HEK293 (cell line): ENCODE results near the gene CA10.

Experiments
- CTCF ChIA-PET: fragments of 350-600 bp; formaldehyde crosslinking; extraction: SDS; loops from one replicate; lab custom pipeline; 2021; ENCODE audit warnings: antibody characterized with exemption; lab: Yijun Ruan, JAX
- POLR2A ChIA-PET: fragments of 300-600 bp; formaldehyde crosslinking; extraction: SDS; loops from one replicate; lab custom pipeline; 2020; ENCODE audit warnings: antibody characterized with exemption, inconsistent platforms; lab: Yijun Ruan, JAX
- H3K27ac ChIP-seq: fragments of 200-500 bp; sonication (Bioruptor generic); 2 replicates; pipeline ENCODE4 v1.5.1; 2014; ENCODE audit warnings: low read depth, low read length, control low read depth, inconsistent platforms; ENCODE audit errors: extremely low read depth
- H3K36me3 ChIP-seq, 2 experiments: fragments of 200-500 bp in 1 of 2; sonication (Bioruptor generic) in 1 of 2; 1 replicate in 1 of 2; 2 replicates in 1 of 2; pipeline ENCODE4 v1.5.1; 2014 to 2017; ENCODE audit warnings: inconsistent platforms in 2 of 2, low read length in 2 of 2; ENCODE audit not compliant: control insufficient read depth in 2 of 2, insufficient read depth in 1 of 2
- H3K4me1 ChIP-seq: fragments of 200-500 bp; sonication (Bioruptor generic); 2 replicates; pipeline ENCODE4 v1.5.1; 2014; ENCODE audit warnings: mild to moderate bottlenecking, low read length, inconsistent platforms; ENCODE audit not compliant: control insufficient read depth, insufficient read depth
- H3K4me3 ChIP-seq: 2 replicates; pipeline ENCODE4 v1.5.1; 2011; ENCODE audit warnings: low read depth, mild to moderate bottlenecking, control low read depth, low read length, moderate library complexity
- H3K9me3 ChIP-seq: fragments of 200-500 bp; sonication (Bioruptor generic); 2 replicates; pipeline ENCODE4 v1.5.1; 2014; ENCODE audit warnings: low read depth, low read length, inconsistent platforms; ENCODE audit not compliant: control insufficient read depth, insufficient read depth
- HOXA7 ChIP-seq: sonication (generic); formaldehyde crosslinking; IDR thresholded peaks from 2 replicates; pipeline ENCODE4 v1.8.1; 2022; ENCODE audit warnings: missing genetic modification reagents, borderline replicate concordance
- INSM2 ChIP-seq: fragments of 450-650 bp; formaldehyde crosslinking; IDR thresholded peaks from 2 replicates; pipeline ENCODE4 v1.5.1; 2016; ENCODE audit warnings: missing biosample characterization, missing genetic modification characterization
- KLF9 ChIP-seq: fragments of 450-650 bp; formaldehyde crosslinking; IDR thresholded peaks from 2 replicates; pipeline ENCODE4 v1.5.1; 2016; ENCODE audit warnings: missing biosample characterization, missing genetic modification characterization, low read depth
- MYNN ChIP-seq: fragments of 450-650 bp; formaldehyde crosslinking; IDR thresholded peaks from 2 replicates; pipeline ENCODE4 v1.5.1; 2016; ENCODE audit warnings: missing biosample characterization, missing genetic modification characterization, borderline replicate concordance
- MZF1 ChIP-seq: fragments of 450-650 bp; formaldehyde crosslinking; IDR thresholded peaks from 2 replicates; pipeline ENCODE4 v1.5.1; 2017; ENCODE audit warnings: missing biosample characterization, missing genetic modification characterization, borderline replicate concordance
- PRDM2 ChIP-seq: fragments of 450-650 bp; formaldehyde crosslinking; IDR thresholded peaks from 2 replicates; pipeline ENCODE4 v1.5.1; 2016; ENCODE audit warnings: missing biosample characterization, missing genetic modification characterization, borderline replicate concordance
- TCF7L2 ChIP-seq: IDR thresholded peaks from 2 replicates; pipeline ENCODE4 v1.6.1; 2011; ENCODE audit warnings: low read depth, mild to moderate bottlenecking, inconsistent platforms, low read length, moderate library complexity, borderline replicate concordance
- TRIM28 ChIP-seq: IDR thresholded peaks from 2 replicates; pipeline ENCODE4 v1.6.1; 2011; ENCODE audit warnings: low read length, control low read depth, borderline replicate concordance
- ZBTB17 ChIP-seq: fragments of 450-650 bp; formaldehyde crosslinking; IDR thresholded peaks from 2 replicates; pipeline ENCODE4 v1.5.1; 2016; ENCODE audit warnings: missing biosample characterization, missing genetic modification characterization
- ZNF155 ChIP-seq: fragments of 450-650 bp; formaldehyde crosslinking; IDR thresholded peaks from 2 replicates; pipeline ENCODE4 v1.5.1; 2016; ENCODE audit warnings: missing biosample characterization, missing genetic modification characterization
- ZNF2 ChIP-seq: fragments of 450-650 bp; formaldehyde crosslinking; IDR thresholded peaks from 2 replicates; pipeline ENCODE4 v1.5.1; 2016; ENCODE audit warnings: missing biosample characterization, missing genetic modification characterization
- ZNF214 ChIP-seq: fragments of 450-650 bp; formaldehyde crosslinking; IDR thresholded peaks from 2 replicates; pipeline ENCODE4 v1.5.1; 2017; ENCODE audit warnings: missing biosample characterization, mild to moderate bottlenecking, missing genetic modification characterization, borderline replicate concordance
- ZNF221 ChIP-seq: fragments of 450-650 bp; formaldehyde crosslinking; IDR thresholded peaks from 2 replicates; pipeline ENCODE4 v1.5.1; 2017; ENCODE audit warnings: missing biosample characterization, missing genetic modification characterization, borderline replicate concordance
- ZNF416 ChIP-seq: fragments of 450-650 bp; formaldehyde crosslinking; IDR thresholded peaks from 2 replicates; pipeline ENCODE4 v1.5.1; 2016; ENCODE audit warnings: missing biosample characterization, missing genetic modification characterization
- ZNF548 ChIP-seq: fragments of 450-650 bp; formaldehyde crosslinking; IDR thresholded peaks from 2 replicates; pipeline ENCODE4 v1.5.1; 2016; ENCODE audit warnings: missing biosample characterization, missing genetic modification characterization
- ZNF571 ChIP-seq: fragments of 450-650 bp; formaldehyde crosslinking; IDR thresholded peaks from 2 replicates; pipeline ENCODE4 v1.5.0; 2017; ENCODE audit warnings: missing biosample characterization, missing genetic modification characterization
- ZNF585B ChIP-seq: fragments of 450-650 bp; formaldehyde crosslinking; IDR thresholded peaks from 2 replicates; pipeline ENCODE4 v1.5.1; 2016; ENCODE audit warnings: missing biosample characterization, missing genetic modification characterization
- ZNF596 ChIP-seq: fragments of 450-650 bp; IDR thresholded peaks from 2 replicates; pipeline ENCODE4 v1.5.0; 2018; ENCODE audit warnings: missing biosample characterization, mild to moderate bottlenecking, missing genetic modification characterization, moderate library complexity
- ZNF623 ChIP-seq: fragments of 450-650 bp; formaldehyde crosslinking; IDR thresholded peaks from 2 replicates; pipeline ENCODE4 v1.5.1; 2016; ENCODE audit warnings: missing biosample characterization, missing genetic modification characterization
- ZNF664 ChIP-seq: fragments of 450-650 bp; formaldehyde crosslinking; IDR thresholded peaks from 2 replicates; pipeline ENCODE4 v1.5.1; 2016; ENCODE audit warnings: missing biosample characterization, missing genetic modification characterization
- ZNF785 ChIP-seq: fragments of 450-650 bp; formaldehyde crosslinking; IDR thresholded peaks from 2 replicates; pipeline ENCODE4 v1.5.1; 2016; ENCODE audit warnings: missing biosample characterization, missing genetic modification characterization
- TF ChIP-seq, protein P1 (sequence below): fragments of 450-650 bp; formaldehyde crosslinking; IDR thresholded peaks from 2 replicates; pipeline ENCODE4 v1.5.1; 2016; ENCODE audit warnings: missing biosample characterization, missing genetic modification characterization
- TF ChIP-seq, protein P2 (sequence below): fragments of 450-650 bp; formaldehyde crosslinking; IDR thresholded peaks from 2 replicates; pipeline ENCODE4 v1.5.1; 2016; ENCODE audit warnings: missing biosample characterization, missing genetic modification characterization

CA10 gene

GRCh38 chr17:52084176-52084575 lies 74.3 kb downstream of the CA10 start:
- no peaks in the 10 kb centered on the region for H3K9me3 ChIP-seq
- ChIA-PET POLR2A (no interaction called here), CTCF (interaction anchor here (2.6 kb wide), 1 partner anchor 22 kb away, joined by 10 read pairs; no protein-coding TSS in a partner anchor)
- H3K4me3 ChIP-seq = no peak overlapping the region
- H3K27ac ChIP-seq = no peak overlapping the region
- no peak for TF ChIP-seq ZNF548 (tag by site-specific recombination)
- TF ChIP-seq ZNF785 = no peak
- no peak for TF ChIP-seq ZNF596 (tag by site-specific recombination)
- no peak for TF ChIP-seq MZF1 (tag by site-specific recombination)
- no peak for TF ChIP-seq ZNF416
- TF ChIP-seq ZNF623 = no peak
- no peak for TF ChIP-seq INSM2 (tag by site-specific recombination)
- no peak for TF ChIP-seq HOXA7 (CRISPR knock-in tag)
- TF ChIP-seq, protein P1, sequence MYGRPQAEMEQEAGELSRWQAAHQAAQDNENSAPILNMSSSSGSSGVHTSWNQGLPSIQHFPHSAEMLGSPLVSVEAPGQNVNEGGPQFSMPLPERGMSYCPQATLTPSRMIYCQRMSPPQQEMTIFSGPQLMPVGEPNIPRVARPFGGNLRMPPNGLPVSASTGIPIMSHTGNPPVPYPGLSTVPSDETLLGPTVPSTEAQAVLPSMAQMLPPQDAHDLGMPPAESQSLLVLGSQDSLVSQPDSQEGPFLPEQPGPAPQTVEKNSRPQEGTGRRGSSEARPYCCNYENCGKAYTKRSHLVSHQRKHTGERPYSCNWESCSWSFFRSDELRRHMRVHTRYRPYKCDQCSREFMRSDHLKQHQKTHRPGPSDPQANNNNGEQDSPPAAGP (tag by site-specific recombination) = no peak
- TF ChIP-seq ZNF155 = no peak
- TF ChIP-seq ZNF664 (tag by site-specific recombination) = no peak
- TF ChIP-seq KLF9 (tag by site-specific recombination) = no peak
- TF ChIP-seq TRIM28 = no peak
- no peak for TF ChIP-seq ZBTB17 (tag by site-specific recombination)
- TF ChIP-seq ZNF214 (tag by site-specific recombination) = no peak
- no peaks in the 10 kb centered on the region for H3K36me3 ChIP-seq
- H3K4me1 ChIP-seq = no peaks in the 10 kb centered on the region

DNA sequence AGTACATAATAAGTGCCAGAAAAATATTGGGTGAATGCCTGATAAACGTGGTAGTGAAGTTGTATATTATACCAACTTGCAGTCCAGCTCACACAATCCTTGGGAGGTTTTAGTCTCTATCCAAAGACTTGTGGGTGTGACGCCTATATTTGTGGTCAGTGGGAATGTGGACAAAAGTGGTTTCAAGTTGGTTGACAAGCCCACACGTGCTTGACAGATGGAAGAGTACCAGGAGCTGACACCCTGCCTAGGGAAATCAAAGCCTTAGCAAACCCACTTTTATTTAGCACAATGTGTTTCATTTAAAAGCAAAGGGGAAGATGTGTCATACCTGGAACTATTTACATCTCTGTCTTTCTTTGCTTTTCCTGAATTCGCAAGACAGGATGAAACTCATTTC lies 79.0 kb downstream of the CA10 start:
- ChIA-PET POLR2A (no interaction called here), CTCF (interaction anchor here (0.6 kb wide), 1 partner anchor 12 kb away, joined by 3 read pairs; no protein-coding TSS in a partner anchor)
- Histone ChIP-seq H3K36me3 (no peaks in the 10 kb centered on the region), H3K4me1 (no peaks in the 10 kb centered on the region), H3K4me3 (no peak overlapping the region), H3K9me3 (no peaks in the 10 kb centered on the region), H3K27ac (no peak overlapping the region)
- TF ChIP-seq, protein P2, sequence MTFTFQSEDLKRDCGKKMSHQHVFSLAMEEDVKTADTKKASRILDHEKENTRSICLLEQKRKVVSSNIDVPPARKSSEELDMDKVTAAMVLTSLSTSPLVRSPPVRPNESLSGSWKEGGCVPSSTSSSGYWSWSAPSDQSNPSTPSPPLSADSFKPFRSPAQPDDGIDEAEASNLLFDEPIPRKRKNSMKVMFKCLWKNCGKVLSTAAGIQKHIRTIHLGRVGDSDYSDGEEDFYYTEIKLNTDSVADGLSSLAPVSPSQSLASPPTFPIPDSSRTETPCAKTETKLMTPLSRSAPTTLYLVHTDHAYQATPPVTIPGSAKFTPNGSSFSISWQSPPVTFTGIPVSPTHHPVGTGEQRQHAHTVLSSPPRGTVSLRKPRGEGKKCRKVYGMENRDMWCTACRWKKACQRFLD (tag by site-specific recombination) = no peak

DNA sequence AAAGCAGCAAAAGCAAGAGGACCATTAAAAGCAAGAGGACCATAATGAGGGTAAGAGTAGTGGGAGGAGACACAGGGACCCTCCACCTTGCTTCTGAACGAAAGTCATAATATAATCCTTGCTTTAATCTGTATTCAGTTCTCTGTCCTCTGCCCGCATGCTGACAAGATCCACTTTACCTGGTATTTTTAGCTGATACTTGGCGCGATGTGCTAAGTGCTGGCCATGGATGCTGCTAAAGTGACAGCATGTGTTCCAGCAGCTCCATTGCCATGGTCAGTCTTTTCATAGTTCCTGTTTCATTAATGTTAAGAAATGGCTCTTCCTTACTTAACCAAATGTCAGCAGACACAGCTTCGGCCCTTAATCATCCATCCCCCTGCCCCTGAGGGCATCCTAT lies 86.8 kb downstream of the CA10 start:
- no peaks in the 10 kb centered on the region for H3K36me3 ChIP-seq
- POLR2A ChIA-PET = no interaction called here
- no peak for TF ChIP-seq ZNF2 (tag by site-specific recombination)
- no peak for TF ChIP-seq ZNF585B (tag by site-specific recombination)
- no peak for TF ChIP-seq PRDM2 (tag by site-specific recombination)
- no peak for TF ChIP-seq ZNF571 (tag by site-specific recombination)
- TF ChIP-seq TCF7L2 = no peak
- no peak for TF ChIP-seq ZNF221 (tag by site-specific recombination)
- no peak for TF ChIP-seq MYNN (tag by site-specific recombination)
- TF ChIP-seq, protein P2 (tag by site-specific recombination) = no peak

More for the DNA sequence above, 86.8 kb downstream of the CA10 start:
- no peak overlapping the region for H3K27ac ChIP-seq
- H3K4me1 ChIP-seq = no peaks in the 10 kb centered on the region
- CTCF ChIA-PET = no interaction called here
- no peak overlapping the region for H3K4me3 ChIP-seq
- no peaks in the 10 kb centered on the region for H3K9me3 ChIP-seq
